ENCODE results near the gene NOX5. TPM values are rescaled to one million over a fixed set of nuclear protein-coding genes. Genes with fewer than 3 reads are reported as not detected.

NOX5 gene
- total and polyA plus RNA-seq, 2 donors (not counting 1 experiment from before 2014, with no cell fraction given), result 0.01 to 0.05 TPM

DNA sequence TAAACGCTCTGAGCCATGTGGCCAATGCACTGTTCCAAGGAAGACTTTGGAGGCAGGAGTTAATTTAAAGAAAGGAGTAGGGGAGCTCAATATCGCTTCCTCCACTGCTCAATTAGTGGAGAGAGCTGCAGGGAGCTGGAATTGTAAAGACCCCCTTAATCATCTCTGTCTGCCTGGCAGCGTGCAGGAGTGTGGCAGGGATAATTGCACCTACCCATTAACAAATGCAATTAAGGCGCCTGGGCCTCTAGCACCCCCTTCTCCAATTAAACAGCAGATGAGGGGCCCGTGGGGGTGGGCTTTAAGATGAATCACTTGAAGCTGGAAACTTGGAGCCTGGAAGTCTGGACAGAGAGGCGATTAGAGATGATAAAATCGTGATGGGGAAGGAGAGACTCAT, 84.3 kb downstream of the NOX5 start:
- H3K36me3 ChIP-seq (replicated peaks in 1 of 2; ENCODE audit: control extremely low read depth in 1 of 2, control insufficient read depth in 1 of 2, extremely low read depth in 1 of 2, insufficient read depth in 2 of 2, low read length in 1 of 2), result no peaks in the 10 kb centered on the region
- H3K4me3 ChIP-seq (ENCODE audit: control extremely low read depth in 1 of 5, extremely low read depth in 1 of 5, insufficient read depth in 1 of 5, low read depth in 2 of 5, low read length in 4 of 5), result no peak overlapping the region
- Mint-ChIP-seq H3K9me3 (ENCODE audit: insufficient read depth) (no peaks in the 10 kb centered on the region), H3K27me3 (peaks cover 18% of the 10 kb centered on the region), H3K27ac (no peak overlapping the region), H3K4me3 (no peak overlapping the region), H3K4me1 (no peaks in the 10 kb centered on the region)
- H3K4me2 ChIP-seq (replicated peaks; ENCODE audit: low read depth, low read length, poor library complexity, severe bottlenecking), result no peak overlapping the region
- no peak for DNase-seq
- H3K9me3 ChIP-seq (ENCODE audit: control extremely low read depth in 1 of 3, control insufficient read depth in 2 of 3, insufficient read depth in 1 of 3, low read length in 2 of 3), result no peaks in the 10 kb centered on the region
- intact Hi-C loops (cut with micrococcal nuclease), result no loop called here
- H2AFZ ChIP-seq (ENCODE audit: insufficient read depth, low read depth, low read length, poor library complexity, severe bottlenecking), result no peak overlapping the region
- H3K9ac ChIP-seq (ENCODE audit: low read length), result no peak overlapping the region
- 90% methylated on average over 3 of the region's 7 CpGs for WGBS (ENCODE audit: insufficient coverage)
- POLR2A ChIA-PET, result no interaction called here
- H3K27ac ChIP-seq (ENCODE audit: low read length in 2 of 2), result no peak overlapping the region
- CTCF ChIA-PET, result no interaction called here
- H3K79me2 ChIP-seq (ENCODE audit: control insufficient read depth, insufficient read depth, low read length), result no peaks in the 10 kb centered on the region
- ATAC-seq (ENCODE audit: low read depth), result no peak
- no peaks in the 10 kb centered on the region for H3K4me1 ChIP-seq (ENCODE audit: control insufficient read depth in 2 of 2, insufficient read depth in 2 of 2, low read length in 2 of 2)
- no peaks in the 10 kb centered on the region for H3K27me3 ChIP-seq (replicated peaks in 1 of 4; ENCODE audit: control extremely low read depth in 1 of 4, control insufficient read depth in 3 of 4, insufficient read depth in 4 of 4, low read length in 3 of 4)
- no peaks in the 10 kb centered on the region for H4K20me1 ChIP-seq (ENCODE audit: control insufficient read depth, insufficient read depth, low read length, poor library complexity, severe bottlenecking)
- TF ChIP-seq CTCF (IDR thresholded peaks at IDR 0.05) (no peak), EZH2 (IDR thresholded peaks at IDR 0.05; ENCODE audit: borderline replicate concordance, insufficient read depth, low read depth, low read length, poor library complexity, severe bottlenecking) (no peak)

DNA sequence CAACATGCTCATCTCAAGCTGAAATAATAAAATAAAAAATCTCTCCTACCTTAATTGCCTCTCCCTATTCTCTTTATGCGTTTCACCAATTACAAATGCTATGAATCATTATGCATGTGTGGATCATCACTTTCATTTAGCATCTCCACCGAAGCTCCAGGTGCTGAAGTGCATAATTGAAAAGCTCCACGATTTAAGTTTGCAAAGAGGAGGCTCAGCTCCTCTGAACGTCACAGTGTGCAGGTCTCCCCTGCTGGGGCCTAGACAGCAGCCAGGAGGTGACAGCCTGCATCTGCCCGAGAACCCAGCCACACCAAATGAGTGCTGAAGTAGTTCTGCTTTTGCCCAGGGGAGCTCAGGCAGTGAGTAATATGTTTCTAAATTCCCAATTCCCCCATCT, 85.4 kb downstream of the NOX5 start:
- peaks cover 17% of the 10 kb centered on the region for H3K27me3 Mint-ChIP-seq
- intact Hi-C loops (cut with micrococcal nuclease), result no loop called here
- ATAC-seq (ENCODE audit: low read depth), result no peak
- TF ChIP-seq CTCF (IDR thresholded peaks at IDR 0.05) (no peak), EZH2 (IDR thresholded peaks at IDR 0.05; ENCODE audit: borderline replicate concordance, insufficient read depth, low read depth, low read length, poor library complexity, severe bottlenecking) (no peak)
- Histone ChIP-seq H3K27me3 (replicated peaks in 1 of 4; ENCODE audit: control extremely low read depth in 1 of 4, control insufficient read depth in 3 of 4, insufficient read depth in 4 of 4, low read length in 3 of 4) (no peaks in the 10 kb centered on the region), H3K4me2 (replicated peaks; ENCODE audit: low read depth, low read length, poor library complexity, severe bottlenecking) (no peak overlapping the region), H2AFZ (ENCODE audit: insufficient read depth, low read depth, low read length, poor library complexity, severe bottlenecking) (no peak overlapping the region), H3K79me2 (ENCODE audit: control insufficient read depth, insufficient read depth, low read length) (no peaks in the 10 kb centered on the region), H3K9me3 (ENCODE audit: control extremely low read depth in 1 of 3, control insufficient read depth in 2 of 3, insufficient read depth in 1 of 3, low read length in 2 of 3) (no peaks in the 10 kb centered on the region), H3K27ac (ENCODE audit: low read length in 2 of 2) (no peak overlapping the region), H3K4me3 (ENCODE audit: control extremely low read depth in 1 of 5, extremely low read depth in 1 of 5, insufficient read depth in 1 of 5, low read depth in 2 of 5, low read length in 4 of 5) (no peak overlapping the region), H4K20me1 (ENCODE audit: control insufficient read depth, insufficient read depth, low read length, poor library complexity, severe bottlenecking) (no peaks in the 10 kb centered on the region), H3K9ac (ENCODE audit: low read length) (no peak overlapping the region), H3K4me1 (ENCODE audit: control insufficient read depth in 2 of 2, insufficient read depth in 2 of 2, low read length in 2 of 2) (no peaks in the 10 kb centered on the region), H3K36me3 (replicated peaks in 1 of 2; ENCODE audit: control extremely low read depth in 1 of 2, control insufficient read depth in 1 of 2, extremely low read depth in 1 of 2, insufficient read depth in 2 of 2, low read length in 1 of 2) (no peaks in the 10 kb centered on the region)
- no peaks in the 10 kb centered on the region for H3K9me3 Mint-ChIP-seq (ENCODE audit: insufficient read depth)
- no peaks in the 10 kb centered on the region for H3K4me1 Mint-ChIP-seq
- H3K27ac Mint-ChIP-seq, result no peak overlapping the region
- DNase-seq, result no peak
- WGBS (ENCODE audit: insufficient coverage), result 65% methylated on average over 2 of the region's 5 CpGs
- H3K4me3 Mint-ChIP-seq, result no peak overlapping the region
- ChIA-PET CTCF (no interaction called here), POLR2A (no interaction called here)
